OCI-LY7 (cell line): ENCODE data around the gene CCL14. TPM values are rescaled to one million over a fixed set of nuclear protein-coding genes. Genes with fewer than 3 reads are reported as not detected.
"Not testable (repeated sequence)": the region's sequence is repeated elsewhere in the genome, so short reads cannot be mapped to it uniquely, and the experiment has no call there.

Experiments
- BruUV-seq: library from RNA; stranded (reverse); fragments of 400-500 nt; replicated peaks from 2 replicates; lab custom pipeline; 2021; lab: Mats Ljungman, UMichigan
- CTCF ChIA-PET: fragments of 300-600 bp; sonication (Branson Sonifier 250); formaldehyde crosslinking; loops from one replicate; lab custom pipeline; 2022; ENCODE audit warnings: antibody characterized with exemption; ENCODE audit not compliant: unreplicated experiment; lab: Charles Lee
- POLR2A ChIA-PET: fragments of 300-600 bp; sonication (Branson Sonifier 250); formaldehyde crosslinking; loops from one replicate; lab custom pipeline; 2022; ENCODE audit warnings: antibody characterized with exemption; lab: Charles Lee
- DNase-seq: peaks from one replicate; pipeline ENCODE4 v3.0.0-alpha.2; 2015; ENCODE audit warnings: low spot score
- H2AFZ ChIP-seq: fragments of 200-600 bp; sonication (generic), shearing (Covaris generic); 2 replicates; pipeline ENCODE4 v1.6.1; 2014; ENCODE audit warnings: mild to moderate bottlenecking, antibody characterized with exemption, low read length, moderate library complexity
- H3K27ac ChIP-seq: fragments of 200-600 bp; sonication (generic); 2 replicates; pipeline ENCODE4 v1.5.1; 2014; ENCODE audit warnings: mixed run types, low read depth, mild to moderate bottlenecking, moderate library complexity, low read length, inconsistent platforms; ENCODE audit not compliant: poor library complexity, severe bottlenecking
- H3K36me3 ChIP-seq: fragments of 200-600 bp; sonication (generic); 2 replicates; pipeline ENCODE4 v1.6.1; 2014; ENCODE audit warnings: mild to moderate bottlenecking, antibody characterized with exemption, low read length, moderate library complexity, mixed read lengths; ENCODE audit not compliant: insufficient read depth
- H3K4me1 ChIP-seq: fragments of 200-600 bp; sonication (generic); 2 replicates; pipeline ENCODE4 v1.5.1; 2014; ENCODE audit warnings: mild to moderate bottlenecking, low read length; ENCODE audit not compliant: insufficient read depth, poor library complexity, severe bottlenecking
- H3K4me2 ChIP-seq: fragments of 200-600 bp; sonication (generic); 2 replicates; pipeline ENCODE4 v1.6.1; 2014; ENCODE audit warnings: mild to moderate bottlenecking, low read length
- H3K4me3 ChIP-seq: fragments of 200-600 bp; sonication (generic); 2 replicates; pipeline ENCODE4 v1.5.1; 2014; ENCODE audit warnings: mild to moderate bottlenecking, low read depth, low read length; ENCODE audit not compliant: poor library complexity, severe bottlenecking
- H3K79me2 ChIP-seq: fragments of 200-600 bp; sonication (generic); 2 replicates; pipeline ENCODE4 v1.6.1; 2016; ENCODE audit warnings: low read depth, mild to moderate bottlenecking, low read length, moderate library complexity, mixed read lengths; ENCODE audit not compliant: insufficient read depth
- H3K9me2 ChIP-seq: fragments of 200-600 bp; sonication (generic); 2 replicates; pipeline ENCODE4 v1.6.1; 2016; ENCODE audit warnings: mild to moderate bottlenecking, low read length, mixed read lengths; ENCODE audit not compliant: insufficient read depth
- H3K9me3 ChIP-seq: fragments of 200-600 bp; sonication (generic); 2 replicates; pipeline ENCODE4 v1.6.1; 2014; ENCODE audit warnings: mild to moderate bottlenecking, mixed run types, low read length, mixed read lengths
- H4K20me1 ChIP-seq: fragments of 200-600 bp; sonication (generic); 2 replicates; pipeline ENCODE4 v1.6.1; 2014; ENCODE audit warnings: mild to moderate bottlenecking, antibody characterized with exemption, low read length, moderate library complexity, mixed read lengths; ENCODE audit not compliant: insufficient read depth
- CTCF ChIP-seq: fragments of 200-600 bp; sonication (generic); conservative IDR thresholded peaks from 2 replicates; pipeline ENCODE4 v1.5.1; 2014; ENCODE audit warnings: mild to moderate bottlenecking, antibody characterized with exemption, low read length, moderate library complexity, mixed read lengths
- EZH2phosphoT487 ChIP-seq: fragments of 200-600 bp; sonication (generic); IDR thresholded peaks from 2 replicates; pipeline ENCODE4 v1.6.1; 2018; ENCODE audit warnings: low read depth, borderline replicate concordance, mild to moderate bottlenecking, mixed run types, antibody characterized with exemption, low read length, moderate library complexity, mixed read lengths
- intact Hi-C: fragments of 100-400 bp; cut with micrococcal nuclease; formaldehyde crosslinking; loops from one replicate; pipeline ENCODE4 v1.10.0; 2022; ENCODE audit not compliant: unreplicated experiment
- total RNA-seq, 2 experiments: library from RNA; depleted of rRNA in 1 of 2; stranded (reverse); fragments of >200 nt in 1 of 2; shearing (Covaris generic) in 1 of 2; gene quantifications; 2 replicates each; pipeline ENCODE4 v1.2.3, GENCODE V29; 2014 to 2022

CCL14 gene
- total RNA-seq, 2 experiments from 2014 or later, result not detected

GRCh38 chr17:35942588-35943186 lies 43.8 kb downstream of the CCL14 start:
- POLR2A ChIA-PET, result interaction anchor here (0.7 kb wide), 1 partner anchor 16 kb away, joined by 3 read pairs; no protein-coding TSS in a partner anchor
- TF ChIP-seq CTCF (no peak), EZH2phosphoT487 (no peak)
- no TSS peak for BruUV-seq
- Histone ChIP-seq H3K36me3 (no peaks in the 10 kb centered on the region), H3K4me3 (no peak overlapping the region), H3K9me3 (no peaks in the 10 kb centered on the region), H3K4me1 (no peaks in the 10 kb centered on the region), H2AFZ (no peak overlapping the region), H3K79me2 (no peaks in the 10 kb centered on the region), H3K4me2 (no peak overlapping the region), H4K20me1 (no peaks in the 10 kb centered on the region), H3K27ac (no peak overlapping the region), H3K9me2 (no peaks in the 10 kb centered on the region)
- no peak for DNase-seq
- intact Hi-C loops, result no loop called here
- CTCF ChIA-PET, result no interaction called here

- H3K36me3 ChIP-seq, CTCF ChIA-PET, H2AFZ ChIP-seq, H3K4me3 ChIP-seq, DNase-seq, H4K20me1 ChIP-seq, intact Hi-C loops, H3K4me1 ChIP-seq, BruUV-seq, H3K27ac ChIP-seq, H3K4me2 ChIP-seq, H3K79me2 ChIP-seq, H3K9me2 ChIP-seq, H3K9me3 ChIP-seq: not testable (repeated sequence)
- POLR2A ChIA-PET, result interaction anchor here (0.7 kb wide), 1 partner anchor 14 kb away, joined by 4 read pairs; no protein-coding TSS in a partner anchor
These were observed 48.0 kb downstream of the CCL14 start for GRCh38 chr17:35938492-35938891.

GRCh38 chr17:35936063-35936462 lies 50.5 kb downstream of the CCL14 start:
- Histone ChIP-seq H3K4me3 (no peak overlapping the region), H3K9me2 (no peaks in the 10 kb centered on the region), H3K79me2 (no peaks in the 10 kb centered on the region), H4K20me1 (no peaks in the 10 kb centered on the region), H3K36me3 (no peaks in the 10 kb centered on the region), H3K4me1 (no peaks in the 10 kb centered on the region), H2AFZ (no peak overlapping the region), H3K4me2 (no peak overlapping the region), H3K27ac (no peak overlapping the region), H3K9me3 (no peaks in the 10 kb centered on the region)
- CTCF ChIA-PET, result no interaction called here
- POLR2A ChIA-PET, result no interaction called here
- BruUV-seq, result no TSS peak
- no peak for TF ChIP-seq CTCF
- no peak for TF ChIP-seq EZH2phosphoT487
- intact Hi-C loops, result no loop called here
- DNase-seq, result no peak
